CD4-positive, alpha-beta T cell (primary cell): ENCODE measurements around the gene TIMP3. TPM values are rescaled to one million over a fixed set of nuclear protein-coding genes. Genes with fewer than 3 reads are reported as not detected.

Experiments
- ATAC-seq: fragments of 200-7000 bp; cut with Tn5 transposase; one replicate; pipeline ENCODE4 v1.10.0; 2022; ENCODE audit warnings: mild to moderate bottlenecking; ENCODE audit not compliant: poor library complexity
- CTCF ChIA-PET: fragments of 350-600 bp; sonication (Branson Sonifier 250); formaldehyde crosslinking; loops from one replicate; lab custom pipeline; 2021; ENCODE audit warnings: antibody characterized with exemption, inconsistent platforms; lab: Charles Lee
- POLR2A ChIA-PET: fragments of 350-600 bp; sonication (Branson Sonifier 250); formaldehyde crosslinking; loops from one replicate; lab custom pipeline; 2021; ENCODE audit warnings: antibody characterized with exemption, inconsistent platforms; lab: Charles Lee
- DNase-seq, 14 experiments: peaks; one replicate each; pipeline ENCODE4 v3.0.0-alpha.2; 2013 to 2020; ENCODE audit warnings: mixed read lengths in 2 of 14
- H3K27ac ChIP-seq, 2 donors: one replicate each; pipeline versions ENCODE4 v1.5.1 to v1.7.0; 2013; ENCODE audit warnings: low read length in 2 of 2, low read depth in 1 of 2, mild to moderate bottlenecking in 1 of 2
- H3K27me3 ChIP-seq, 2 experiments: 1 replicate in 1 of 2; 2 replicates in 1 of 2; pipeline versions ENCODE4 v1.6.1 to v1.7.0; 2013; ENCODE audit warnings: low read length in 2 of 2, control low read depth in 1 of 2, mild to moderate bottlenecking in 1 of 2, moderate library complexity in 1 of 2; ENCODE audit not compliant: insufficient read depth in 2 of 2, control insufficient read depth in 1 of 2
- H3K36me3 ChIP-seq: one replicate; pipeline ENCODE4 v1.6.1; 2013; ENCODE audit warnings: low read length, control low read depth; ENCODE audit not compliant: insufficient read depth
- H3K4me1 ChIP-seq: one replicate; pipeline ENCODE4 v1.6.1; 2013; ENCODE audit warnings: low read length, control low read depth; ENCODE audit not compliant: insufficient read depth
- H3K4me3 ChIP-seq: one replicate; pipeline ENCODE4 v1.5.1; 2013; ENCODE audit warnings: mild to moderate bottlenecking, low read length, moderate library complexity
- H3K9me3 ChIP-seq, 2 experiments: 1 replicate in 1 of 2; 2 replicates in 1 of 2; pipeline versions ENCODE4 v1.6.1 to v1.7.0; 2013; ENCODE audit warnings: low read length in 2 of 2, mild to moderate bottlenecking in 2 of 2, control low read depth in 1 of 2, moderate library complexity in 1 of 2; ENCODE audit not compliant: control insufficient read depth in 1 of 2, insufficient read depth in 1 of 2
- H3K27ac Mint-ChIP-seq: one replicate; pipeline ENCODE4 v1.8.0; 2020; ENCODE audit warnings: mixed read lengths
- H3K27me3 Mint-ChIP-seq: one replicate; pipeline ENCODE4 v1.8.0; 2021; ENCODE audit warnings: mixed read lengths
- H3K36me3 Mint-ChIP-seq: one replicate; pipeline ENCODE4 v1.8.0; 2021; ENCODE audit warnings: low read depth, mixed read lengths
- H3K4me1 Mint-ChIP-seq: one replicate; pipeline ENCODE4 v1.8.0; 2021; ENCODE audit warnings: low read depth, mixed read lengths
- H3K4me3 Mint-ChIP-seq: one replicate; pipeline ENCODE4 v1.8.0; 2020; ENCODE audit warnings: mild to moderate bottlenecking, mixed read lengths
- H3K9me3 Mint-ChIP-seq: one replicate; pipeline ENCODE4 v1.8.0; 2020; ENCODE audit warnings: mixed read lengths
- intact Hi-C, 2 experiments: fragments of 100-400 bp; cut with DNase I in 1 of 2; cut with micrococcal nuclease in 1 of 2; formaldehyde crosslinking; loops; one replicate each; pipeline versions ENCODE4 v1.15.1 to v1.9.0; 2023 to 2025; cut with DNase I, micrococcal nuclease
- total RNA-seq, 174 experiments: library from RNA in 2 of 174; stranded (reverse) in 2 of 174; gene quantifications; one replicate each; pipeline ENCODE4 v1.2.3 and lab custom pipeline; 2021 to 2026
- TF ChIP-seq, protein P1 (sequence below): fragments of 200-600 bp; IDR thresholded peaks from one replicate; pipeline ENCODE4 v1.8.0; 2022; ENCODE audit warnings: antibody characterized with exemption, mild to moderate bottlenecking

Gene TIMP3
- total RNA-seq, 2 experiments from 2014 or later = 0.06 TPM; not detected in 1

DNA sequence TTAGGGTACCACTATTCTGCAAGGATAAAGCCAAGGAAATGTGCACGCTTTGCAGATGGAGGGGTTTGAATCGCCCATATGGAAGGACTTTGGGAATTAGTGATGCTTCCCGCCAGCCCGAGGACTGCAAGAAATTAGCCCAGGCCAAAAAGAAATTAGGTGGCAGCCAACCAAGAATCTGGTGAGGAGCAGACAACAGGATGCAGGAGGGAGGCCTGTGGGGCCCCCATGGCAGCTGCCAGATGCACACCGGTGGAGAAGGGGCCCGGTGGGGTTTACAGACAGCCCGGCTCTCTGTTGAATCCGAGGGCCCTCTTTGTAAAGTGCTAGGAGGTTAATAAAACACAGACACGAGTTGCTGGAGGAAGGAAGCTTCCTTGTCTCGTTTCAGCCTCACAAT lies 73.5 kb downstream of the TIMP3 start:
- Mint-ChIP-seq H3K4me3 (no peak overlapping the region), H3K9me3 (no peaks in the 10 kb centered on the region), H3K4me1 (no peaks in the 10 kb centered on the region), H3K27ac (no peak overlapping the region), H3K27me3 (peaks cover 5% of the 10 kb centered on the region), H3K36me3 (no peaks in the 10 kb centered on the region)
- DNase-seq (no peak), ATAC-seq (no peak)
- TF ChIP-seq, protein P1, sequence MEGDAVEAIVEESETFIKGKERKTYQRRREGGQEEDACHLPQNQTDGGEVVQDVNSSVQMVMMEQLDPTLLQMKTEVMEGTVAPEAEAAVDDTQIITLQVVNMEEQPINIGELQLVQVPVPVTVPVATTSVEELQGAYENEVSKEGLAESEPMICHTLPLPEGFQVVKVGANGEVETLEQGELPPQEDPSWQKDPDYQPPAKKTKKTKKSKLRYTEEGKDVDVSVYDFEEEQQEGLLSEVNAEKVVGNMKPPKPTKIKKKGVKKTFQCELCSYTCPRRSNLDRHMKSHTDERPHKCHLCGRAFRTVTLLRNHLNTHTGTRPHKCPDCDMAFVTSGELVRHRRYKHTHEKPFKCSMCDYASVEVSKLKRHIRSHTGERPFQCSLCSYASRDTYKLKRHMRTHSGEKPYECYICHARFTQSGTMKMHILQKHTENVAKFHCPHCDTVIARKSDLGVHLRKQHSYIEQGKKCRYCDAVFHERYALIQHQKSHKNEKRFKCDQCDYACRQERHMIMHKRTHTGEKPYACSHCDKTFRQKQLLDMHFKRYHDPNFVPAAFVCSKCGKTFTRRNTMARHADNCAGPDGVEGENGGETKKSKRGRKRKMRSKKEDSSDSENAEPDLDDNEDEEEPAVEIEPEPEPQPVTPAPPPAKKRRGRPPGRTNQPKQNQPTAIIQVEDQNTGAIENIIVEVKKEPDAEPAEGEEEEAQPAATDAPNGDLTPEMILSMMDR = no peak
- H3K9me3 ChIP-seq = no peaks in the 10 kb centered on the region
- ChIA-PET POLR2A (no interaction called here), CTCF (no interaction called here)
- intact Hi-C loops = no loop called here
- H3K4me1 ChIP-seq = no peaks in the 10 kb centered on the region
- no peaks in the 10 kb centered on the region for H3K36me3 ChIP-seq
- H3K27ac ChIP-seq = no peak overlapping the region
- no peak overlapping the region for H3K4me3 ChIP-seq
- no peaks in the 10 kb centered on the region for H3K27me3 ChIP-seq

DNA sequence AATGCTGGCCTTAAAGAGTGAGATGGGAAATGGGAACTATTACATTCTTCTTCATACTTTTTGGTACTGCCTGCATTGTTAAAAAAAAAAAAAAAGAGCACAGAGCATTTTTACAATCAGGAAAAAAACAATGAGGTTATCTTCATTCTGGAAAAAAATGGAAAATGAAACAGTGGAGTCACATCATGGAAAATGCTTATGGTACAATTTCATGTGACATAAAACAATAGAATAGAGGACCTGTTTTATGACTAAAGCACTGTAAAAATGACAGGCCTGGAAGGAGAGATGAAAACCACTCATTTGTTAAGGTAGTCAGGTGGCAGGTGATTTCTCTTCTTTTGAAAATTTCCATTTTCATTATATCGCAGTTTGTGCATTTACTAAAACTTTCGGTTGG lies 75.0 kb downstream of the TIMP3 start:
- H3K27me3 ChIP-seq = peaks cover 2 to 4% of the 10 kb centered on the region in 2 experiments
- Mint-ChIP-seq H3K9me3 (no peaks in the 10 kb centered on the region), H3K4me1 (peaks cover 9% of the 10 kb centered on the region), H3K36me3 (no peaks in the 10 kb centered on the region), H3K27ac (no peak overlapping the region), H3K27me3 (peaks cover 5% of the 10 kb centered on the region), H3K4me3 (no peak overlapping the region)
- CTCF ChIA-PET = no interaction called here
- POLR2A ChIA-PET = no interaction called here
- no peak overlapping the region for H3K4me3 ChIP-seq
- TF ChIP-seq, protein P1 = no peak
- peaks cover 9% of the 10 kb centered on the region for H3K4me1 ChIP-seq
- DNase-seq (no peak), ATAC-seq (no peak)
- no peaks in the 10 kb centered on the region for H3K9me3 ChIP-seq
- no peaks in the 10 kb centered on the region for H3K36me3 ChIP-seq
- intact Hi-C loops = no loop called here
- no peak overlapping the region for H3K27ac ChIP-seq

DNA sequence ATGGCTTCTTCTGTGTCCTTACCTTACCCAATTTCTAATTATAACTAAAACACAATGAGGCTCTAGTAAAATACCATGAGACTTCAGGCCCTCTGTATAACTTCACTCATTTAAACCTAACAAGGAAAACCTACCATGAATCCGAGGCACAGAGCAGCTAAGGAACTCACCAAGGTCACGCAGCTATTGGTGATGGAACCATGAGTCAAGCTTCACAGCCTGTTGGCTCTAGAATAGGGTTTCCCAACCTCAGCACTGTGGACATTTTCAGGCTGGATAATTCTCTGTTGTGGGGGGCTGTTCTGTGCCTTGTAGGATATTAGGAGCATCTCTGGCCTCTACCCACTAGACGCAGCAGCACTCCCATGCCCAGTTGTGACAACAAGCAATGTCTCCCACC lies 75.7 kb downstream of the TIMP3 start:
- H3K27ac ChIP-seq = no peak overlapping the region
- H3K36me3 ChIP-seq = no peaks in the 10 kb centered on the region
- POLR2A ChIA-PET = no interaction called here
- ATAC-seq (no peak), DNase-seq (no peak)
- peaks cover under 1% of the 10 kb centered on the region for H3K27me3 Mint-ChIP-seq
- intact Hi-C loops = no loop called here
- H3K36me3 Mint-ChIP-seq = no peaks in the 10 kb centered on the region
- peaks cover 2 to 4% of the 10 kb centered on the region in 2 experiments for H3K27me3 ChIP-seq
- TF ChIP-seq, protein P1 = no peak
- H3K4me3 Mint-ChIP-seq = no peak overlapping the region
- H3K27ac Mint-ChIP-seq = no peak overlapping the region
- no peak overlapping the region for H3K4me3 ChIP-seq
- H3K9me3 Mint-ChIP-seq = no peaks in the 10 kb centered on the region
- no peaks in the 10 kb centered on the region for H3K9me3 ChIP-seq
- peaks cover 14% of the 10 kb centered on the region for H3K4me1 Mint-ChIP-seq
- CTCF ChIA-PET = no interaction called here
- peaks cover 11% of the 10 kb centered on the region for H3K4me1 ChIP-seq
